NCI-H82 treated with DMSO at 0.1 percent for 48 hours (cell line): ENCODE measurements around the gene OR9Q1.

Experiments
- DNase-seq: peaks from one replicate; lab custom pipeline; 2025; ENCODE audit not compliant: unreplicated experiment; lab: John Stamatoyannopoulos, UW

The OR9Q1 gene

DNA sequence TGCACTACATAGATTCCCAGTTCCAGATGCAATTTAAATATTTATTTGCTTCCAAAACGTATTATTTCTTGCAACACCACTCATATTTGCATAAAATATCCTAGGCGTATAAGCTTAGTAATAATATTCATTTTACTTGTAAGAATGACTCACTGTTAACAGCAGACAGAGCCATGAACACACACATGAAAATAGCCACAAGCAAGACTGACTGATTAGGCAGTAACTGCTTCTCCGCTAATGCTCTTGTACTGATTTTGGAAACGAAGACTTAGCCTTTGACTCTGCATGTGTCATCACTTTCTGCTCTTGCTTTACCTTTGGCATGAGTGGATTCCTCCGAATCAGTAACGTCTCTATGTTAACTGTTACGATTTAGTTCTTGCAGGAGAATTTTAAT lies 199.0 kb downstream of the OR9Q1 start:
- no peak for DNase-seq

DNA sequence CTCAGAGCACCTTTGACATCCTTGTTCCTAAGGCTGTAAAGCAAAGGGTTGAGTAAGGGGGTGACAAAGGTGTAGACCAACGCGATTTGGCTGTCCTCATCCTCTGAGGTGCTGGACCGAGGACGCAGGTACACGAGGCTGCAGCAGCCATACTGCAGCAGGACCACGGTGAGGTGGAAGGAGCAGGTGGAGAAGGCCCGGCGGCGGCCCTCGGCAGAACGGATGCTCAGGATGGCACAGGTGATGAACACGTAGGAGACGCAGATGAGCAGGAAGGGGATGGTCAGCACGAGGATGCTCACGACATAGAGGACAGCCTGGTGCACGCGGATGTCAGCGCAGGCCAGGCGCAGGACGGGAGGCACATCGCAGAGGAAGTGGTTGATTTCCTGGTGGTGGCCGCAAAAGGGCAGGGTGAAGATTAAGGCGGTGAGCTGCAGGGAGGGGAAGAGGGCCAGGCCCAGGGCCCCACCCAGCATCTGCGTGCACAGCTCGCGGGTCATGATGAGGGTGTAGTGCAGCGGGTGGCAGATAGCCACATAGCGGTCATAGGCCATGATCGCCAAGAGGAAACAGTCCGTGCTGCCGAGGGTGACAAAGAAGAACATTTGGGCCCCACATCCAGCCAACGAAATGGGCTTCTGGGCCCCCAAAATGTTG lies 204.4 kb downstream of the OR9Q1 start:
- no peak for DNase-seq
